ENCODE results near the gene DLG5.

DLG5 gene

GRCh38 chr10:77946084-77946483, 19.5 kb upstream of the DLG5 start:
- no peak for DNase-seq

- no peak for DNase-seq
These were observed 18.0 kb upstream of the DLG5 start for GRCh38 chr10:77944519-77944918.

- no peak for DNase-seq
These were observed 16.8 kb upstream of the DLG5 start for GRCh38 chr10:77943121-77943901.

- DNase-seq = no peak
These were observed 15.2 kb upstream of the DLG5 start for GRCh38 chr10:77941790-77942189.

GRCh38 chr10:77940627-77941026, 14.1 kb upstream of the DLG5 start:
- no peak for DNase-seq

- DNase-seq = no peak
These were observed 13.7 kb upstream of the DLG5 start for GRCh38 chr10:77940225-77940624.

DNA sequence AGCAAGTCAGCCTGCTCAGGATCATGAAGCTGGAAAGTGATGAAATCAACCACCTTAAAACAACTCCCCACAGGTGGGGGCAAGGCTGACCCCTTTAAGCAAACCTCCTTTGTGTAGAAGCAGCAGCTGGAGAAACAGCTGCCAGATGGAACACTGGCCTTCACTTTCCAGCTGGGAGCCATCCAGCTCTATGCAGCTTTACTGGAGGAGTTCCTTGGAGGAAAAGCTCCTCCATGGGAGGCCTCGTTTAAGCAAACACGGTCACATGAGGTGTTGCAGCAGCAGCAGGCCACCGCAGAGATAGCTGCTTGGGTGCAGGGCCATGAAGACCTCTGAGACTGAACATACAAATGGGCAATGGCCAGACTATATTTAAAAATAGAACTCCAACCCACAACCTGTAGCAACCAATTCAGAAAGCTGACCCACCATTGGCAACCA, 13.0 kb upstream of the DLG5 start:
- no peak for DNase-seq

GRCh38 chr10:77936697-77937567, 10.4 kb upstream of the DLG5 start:
- DNase-seq = no peak

GRCh38 chr10:77932016-77932715, 5.6 kb upstream of the DLG5 start:
- no peak for DNase-seq

GRCh38 chr10:77927402-77928246, 1.1 kb upstream of the DLG5 start:
- peak; percentile 1 to 6 for DNase-seq

GRCh38 chr10:77925795-77926565, 575 bp downstream of the DLG5 start:
- DNase-seq = peak; percentile 29 to 43

- no peak for DNase-seq
These were observed 1.2 kb downstream of the DLG5 start for GRCh38 chr10:77925410-77925794.

DNA sequence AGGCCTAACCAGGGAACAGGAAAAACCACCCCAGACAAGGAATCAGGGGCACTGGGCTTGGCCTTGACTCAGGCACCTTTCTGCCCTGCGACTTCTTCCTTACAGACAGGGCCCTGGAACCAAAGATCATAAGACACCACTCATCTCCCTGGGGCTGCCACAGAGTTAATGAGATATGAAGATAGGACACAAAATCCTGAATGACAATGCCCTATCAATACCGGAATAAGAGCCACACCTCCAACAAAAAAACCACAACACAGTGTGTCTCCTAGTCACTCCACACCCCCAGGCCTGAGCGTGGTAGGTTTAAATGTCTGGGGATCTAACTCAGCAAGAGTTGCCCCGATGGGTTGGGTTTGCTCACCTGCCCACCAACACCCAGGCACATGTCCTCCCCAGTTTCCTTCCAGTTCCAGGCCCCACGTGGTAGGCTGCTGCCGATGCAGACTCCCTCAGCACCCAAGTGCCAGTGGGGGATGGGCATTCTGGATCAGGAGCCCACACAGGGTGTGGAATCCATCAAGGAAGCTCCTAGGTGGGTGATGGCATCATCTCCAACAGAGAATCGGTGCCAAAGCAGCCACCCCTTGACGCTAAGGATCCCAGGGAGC, 3.9 kb downstream of the DLG5 start:
- no peak for DNase-seq

DNA sequence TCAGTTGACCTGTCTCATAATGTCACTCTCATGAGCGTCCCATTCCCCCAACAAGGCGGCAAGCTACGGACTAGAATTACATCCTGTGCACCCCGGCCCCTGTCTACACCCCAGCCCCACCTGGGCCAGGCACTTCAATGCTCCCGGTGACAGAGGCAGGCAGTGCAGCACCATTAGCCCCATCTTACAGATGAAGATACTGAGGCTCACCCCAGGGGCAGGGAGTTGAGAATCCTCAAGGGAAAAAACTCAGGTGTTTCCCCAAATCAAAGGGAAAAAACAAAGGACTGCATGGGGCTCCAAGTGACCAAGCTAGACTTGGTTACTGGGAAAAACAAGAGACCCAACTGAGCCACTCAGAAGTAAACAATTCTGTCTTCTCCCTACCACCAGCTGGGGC, 4.5 kb downstream of the DLG5 start:
- DNase-seq = no peak

DNA sequence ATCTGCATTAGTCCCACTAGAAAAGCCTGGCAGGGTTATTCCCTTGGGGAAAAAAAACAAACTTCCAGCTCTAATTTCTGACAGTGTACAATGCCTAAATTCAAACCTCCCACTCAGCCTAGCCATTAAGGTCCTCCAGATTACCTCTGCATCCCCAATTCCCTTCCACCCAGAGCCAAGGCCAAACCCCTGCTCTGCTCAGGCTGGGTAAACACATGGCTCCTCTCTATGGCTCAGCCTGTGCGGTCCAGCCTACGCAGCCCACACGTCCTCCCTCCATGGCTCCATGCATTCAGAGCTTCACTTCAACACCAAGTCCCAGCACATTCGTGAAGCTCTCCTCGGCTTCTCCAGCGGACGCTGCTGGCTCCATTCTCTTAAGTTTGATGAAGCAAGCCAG, 5.2 kb downstream of the DLG5 start:
- DNase-seq = no peak

DNA sequence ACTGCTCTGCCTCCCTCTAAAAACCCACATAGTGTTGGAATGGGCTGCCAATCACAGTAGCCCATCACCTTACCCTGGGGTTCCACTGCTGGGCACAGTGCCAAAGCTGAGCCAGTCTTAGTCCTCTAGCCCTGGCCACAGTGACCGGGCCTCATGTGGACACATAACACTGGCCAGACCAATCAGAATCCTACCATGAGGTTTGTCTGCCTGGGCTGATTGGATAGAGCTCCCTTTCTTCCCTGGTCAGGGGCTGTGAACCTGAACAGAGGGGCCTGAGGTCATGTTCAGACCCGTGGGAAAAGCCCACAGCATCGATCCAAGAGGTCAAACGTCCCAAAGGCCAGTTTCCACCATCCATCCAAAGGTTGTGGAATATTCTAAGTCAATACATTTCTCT, 6.1 kb downstream of the DLG5 start:
- DNase-seq = no peak

- no peak for DNase-seq
These were observed 6.8 kb downstream of the DLG5 start for GRCh38 chr10:77919713-77920108.

- DNase-seq = no peak
These were observed 11.0 kb downstream of the DLG5 start for GRCh38 chr10:77915319-77916105.

DNA sequence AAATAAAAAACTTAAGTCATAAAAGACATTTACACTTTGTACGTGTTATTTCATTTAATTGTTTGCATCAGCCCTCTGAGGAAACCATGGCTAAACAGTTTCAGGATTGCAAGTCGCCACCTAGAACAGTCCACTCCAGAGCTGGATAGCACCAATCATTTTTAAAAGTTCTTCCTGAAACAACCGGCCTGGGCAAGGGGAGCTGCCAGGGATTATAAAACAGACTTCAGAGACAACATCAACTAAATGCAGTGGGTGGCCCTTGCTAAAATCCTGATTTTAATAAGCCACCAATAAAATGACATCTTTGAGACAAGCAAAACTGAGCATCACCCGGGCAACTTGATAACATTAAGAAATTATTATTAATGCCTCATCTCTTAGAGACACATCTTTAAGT, 13.5 kb downstream of the DLG5 start:
- no peak for DNase-seq

DNA sequence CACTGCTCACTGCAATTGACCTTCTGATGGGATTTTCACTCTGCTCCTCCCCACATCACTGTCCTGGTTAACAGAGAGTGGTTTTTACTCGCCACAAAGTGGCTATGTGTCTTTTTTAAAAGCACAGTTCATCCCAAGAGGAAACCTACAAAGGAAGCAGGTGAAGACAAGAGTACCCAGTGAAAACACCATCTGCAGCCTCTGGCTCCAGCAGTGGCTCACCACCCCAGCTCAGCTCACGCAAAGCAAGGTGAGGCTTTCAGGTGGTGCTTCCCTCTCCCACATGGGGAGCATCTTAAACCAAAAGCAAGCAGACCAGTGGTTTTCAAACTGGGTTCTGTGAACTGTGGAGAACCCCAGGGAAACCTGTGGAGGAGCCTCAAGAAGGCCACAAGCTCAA, 14.0 kb downstream of the DLG5 start:
- no peak for DNase-seq

Measured in activated CD4-positive, alpha-beta T cell treated with anti-CD3 and anti-CD28 coated beads, Interleukin-2, amount 50 U/mL, for 48 hours (primary cell).